Measurements from ENCODE around the gene CWH43.
"Not testable (repeated sequence)": the region's sequence is repeated elsewhere in the genome, so short reads cannot be mapped to it uniquely, and the experiment has no call there.

DNA sequence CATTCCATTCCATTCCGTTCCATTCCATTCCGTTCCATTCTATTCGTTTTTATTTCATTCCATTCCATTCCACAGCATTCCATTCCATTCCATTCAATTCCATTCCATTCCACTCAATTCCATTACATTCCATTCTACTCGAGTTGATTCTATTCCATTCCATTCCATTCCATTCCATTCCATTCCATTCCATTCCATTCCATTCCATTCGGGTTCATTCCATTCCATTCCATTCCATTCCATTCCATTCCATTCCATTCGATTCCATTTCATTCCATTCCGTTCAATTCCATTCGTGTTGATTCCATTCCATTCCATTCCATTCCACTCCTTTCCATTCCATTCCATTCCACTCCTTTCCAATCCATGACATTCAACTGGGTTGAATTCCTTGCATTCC lies 110.6 kb downstream of the CWH43 start:
- TF ChIP-seq, protein P1, sequence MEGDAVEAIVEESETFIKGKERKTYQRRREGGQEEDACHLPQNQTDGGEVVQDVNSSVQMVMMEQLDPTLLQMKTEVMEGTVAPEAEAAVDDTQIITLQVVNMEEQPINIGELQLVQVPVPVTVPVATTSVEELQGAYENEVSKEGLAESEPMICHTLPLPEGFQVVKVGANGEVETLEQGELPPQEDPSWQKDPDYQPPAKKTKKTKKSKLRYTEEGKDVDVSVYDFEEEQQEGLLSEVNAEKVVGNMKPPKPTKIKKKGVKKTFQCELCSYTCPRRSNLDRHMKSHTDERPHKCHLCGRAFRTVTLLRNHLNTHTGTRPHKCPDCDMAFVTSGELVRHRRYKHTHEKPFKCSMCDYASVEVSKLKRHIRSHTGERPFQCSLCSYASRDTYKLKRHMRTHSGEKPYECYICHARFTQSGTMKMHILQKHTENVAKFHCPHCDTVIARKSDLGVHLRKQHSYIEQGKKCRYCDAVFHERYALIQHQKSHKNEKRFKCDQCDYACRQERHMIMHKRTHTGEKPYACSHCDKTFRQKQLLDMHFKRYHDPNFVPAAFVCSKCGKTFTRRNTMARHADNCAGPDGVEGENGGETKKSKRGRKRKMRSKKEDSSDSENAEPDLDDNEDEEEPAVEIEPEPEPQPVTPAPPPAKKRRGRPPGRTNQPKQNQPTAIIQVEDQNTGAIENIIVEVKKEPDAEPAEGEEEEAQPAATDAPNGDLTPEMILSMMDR (IDR thresholded peaks at IDR 0.05 in 2 of 3, conservative IDR thresholded peaks at IDR 0.05 in 1 of 3; ENCODE audit: control insufficient read depth in 2 of 3, extremely low read depth in 1 of 3, insufficient read depth in 1 of 3, low read depth in 3 of 3, low read length in 3 of 3): not testable (repeated sequence)
- TF ChIP-seq HDGF (IDR thresholded peaks at IDR 0.05); JUND (IDR thresholded peaks at IDR 0.05; ENCODE audit: low read depth, low read length): not testable (repeated sequence)

Data from GM12878 (cell line).